ENCODE results near the gene NID2. TPM values are rescaled to one million over a fixed set of nuclear protein-coding genes. Genes with fewer than 3 reads are reported as not detected.

The NID2 gene
- total and polyA plus RNA-seq, 10 of the 15 experiments (the other 5 are each of a cell fraction or from before 2014, with no cell fraction given), result 0.04 to 0.49 (median 0.23) TPM; not detected in 3

DNA sequence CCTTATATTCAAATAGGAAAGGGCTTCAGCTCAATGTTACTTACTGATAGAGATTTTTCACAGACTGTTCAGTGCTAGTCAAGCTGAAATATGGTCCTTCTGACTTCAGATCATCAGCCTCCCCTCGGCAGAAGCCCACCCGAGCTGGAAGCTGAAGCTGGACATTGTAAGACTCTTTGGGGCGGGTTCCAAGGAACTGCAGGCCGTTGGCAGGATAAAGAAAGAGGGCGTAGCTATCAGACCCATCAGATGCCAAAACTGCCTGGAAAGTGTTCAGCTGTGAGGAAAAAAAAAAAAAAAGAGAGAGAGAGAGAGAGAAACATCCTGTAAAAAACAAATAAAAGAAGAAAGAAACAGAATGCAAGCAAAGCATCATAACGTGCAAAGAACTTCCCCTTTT lies 8.8 kb downstream of the NID2 start:
- Histone ChIP-seq H3K27me3 (replicated peaks in 1 of 2; ENCODE audit: control insufficient read depth in 2 of 2, insufficient read depth in 2 of 2, low read length in 1 of 2) (no peaks in the 10 kb centered on the region; a peak in 2 of 4 replicates), H3K4me3 (no peak overlapping the region), H3K27ac (ENCODE audit: control insufficient read depth, insufficient read depth) (no peak overlapping the region), H3K4me1 (ENCODE audit: control insufficient read depth, insufficient read depth, low read length) (no peaks in the 10 kb centered on the region), H4K20me1 (ENCODE audit: control insufficient read depth, insufficient read depth) (no peaks in the 10 kb centered on the region), H3K79me2 (ENCODE audit: control insufficient read depth, insufficient read depth, low read length) (no peaks in the 10 kb centered on the region), H3K9ac (ENCODE audit: control insufficient read depth, insufficient read depth, low read length) (no peak overlapping the region), H3K36me3 (ENCODE audit: control insufficient read depth in 2 of 2, insufficient read depth in 2 of 2, low read length in 1 of 2) (no peaks in the 10 kb centered on the region; a peak in 1 of 4 replicates), H2AFZ (ENCODE audit: control insufficient read depth, low read depth, low read length) (no peak overlapping the region), H3K9me3 (replicated peaks; ENCODE audit: control insufficient read depth, insufficient read depth, low read length) (no peaks in the 10 kb centered on the region), H3K4me2 (ENCODE audit: control insufficient read depth, insufficient read depth) (no peak overlapping the region)
- ChIA-PET RAD21 (ENCODE audit: unreplicated experiment) (no interaction called here), CTCF (no interaction called here), SMC1A (ENCODE audit: uncharacterized antibody, unreplicated experiment) (interaction anchor here (0.5 kb wide), 1 partner anchor 9 kb away, joined by 3 read pairs; no protein-coding TSS in a partner anchor), POLR2A (no interaction called here)
- in situ Hi-C loops (cut with MboI), result no loop called here
- BruUV-seq (replicated peaks), result no TSS peak
- intact Hi-C loops (cut with micrococcal nuclease; ENCODE audit: unreplicated experiment), result no loop called here
- DNase-seq (ENCODE audit: low read depth, low spot score) (no peak), ATAC-seq (no peak), FAIRE-seq (no peak)
- TF ChIP-seq, protein P1, sequence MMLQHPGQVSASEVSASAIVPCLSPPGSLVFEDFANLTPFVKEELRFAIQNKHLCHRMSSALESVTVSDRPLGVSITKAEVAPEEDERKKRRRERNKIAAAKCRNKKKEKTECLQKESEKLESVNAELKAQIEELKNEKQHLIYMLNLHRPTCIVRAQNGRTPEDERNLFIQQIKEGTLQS (IDR thresholded peaks at IDR 0.05; ENCODE audit: borderline replicate concordance, extremely low read depth, low read depth, low read length), result no peak
- TF ChIP-seq RCOR1 (conservative IDR thresholded peaks at IDR 0.05; ENCODE audit: low read depth, low read length) (no peak), SMARCA5 (IDR thresholded peaks at IDR 0.05) (no peak), NFYB (IDR thresholded peaks at IDR 0.05; ENCODE audit: insufficient read depth, low read depth, low read length) (no peak), ZNF622 (IDR thresholded peaks at IDR 0.05) (no peak), MXI1 (IDR thresholded peaks at IDR 0.05; ENCODE audit: low read depth, low read length) (no peak), LARP7 (IDR thresholded peaks at IDR 0.05) (no peak), MEF2B (IDR thresholded peaks at IDR 0.05; ENCODE audit: partially characterized antibody, poor library complexity, severe bottlenecking) (no peak), RFX5 (IDR thresholded peaks at IDR 0.05; ENCODE audit: low read depth, low read length) (no peak), PAX5 (IDR thresholded peaks at IDR 0.05; ENCODE audit: borderline replicate concordance, low read depth, low read length) (no peak), HDGF (IDR thresholded peaks at IDR 0.05) (no peak), RB1 (IDR thresholded peaks at IDR 0.05; ENCODE audit: borderline replicate concordance) (no peak), SIX5 (IDR thresholded peaks at IDR 0.05; ENCODE audit: low read depth, low read length, severe bottlenecking) (no peak), GATAD2B (conservative IDR thresholded peaks at IDR 0.05; ENCODE audit: low read depth) (no peak), RAD21 (IDR thresholded peaks at IDR 0.05; ENCODE audit: insufficient read depth, low read depth, low read length) (no peak), DPF2 (IDR thresholded peaks at IDR 0.05) (no peak), KDM1A (IDR thresholded peaks at IDR 0.05; ENCODE audit: borderline replicate concordance) (no peak)
- TF ChIP-seq, protein P2, sequence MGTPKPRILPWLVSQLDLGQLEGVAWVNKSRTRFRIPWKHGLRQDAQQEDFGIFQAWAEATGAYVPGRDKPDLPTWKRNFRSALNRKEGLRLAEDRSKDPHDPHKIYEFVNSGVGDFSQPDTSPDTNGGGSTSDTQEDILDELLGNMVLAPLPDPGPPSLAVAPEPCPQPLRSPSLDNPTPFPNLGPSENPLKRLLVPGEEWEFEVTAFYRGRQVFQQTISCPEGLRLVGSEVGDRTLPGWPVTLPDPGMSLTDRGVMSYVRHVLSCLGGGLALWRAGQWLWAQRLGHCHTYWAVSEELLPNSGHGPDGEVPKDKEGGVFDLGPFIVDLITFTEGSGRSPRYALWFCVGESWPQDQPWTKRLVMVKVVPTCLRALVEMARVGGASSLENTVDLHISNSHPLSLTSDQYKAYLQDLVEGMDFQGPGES (IDR thresholded peaks at IDR 0.05), result no peak
- 0% methylated on average over 5 of the region's 6 CpGs for WGBS (ENCODE audit: insufficient coverage, insufficient replicate concordance, low lambda C conversion rate, missing lambda C conversion rate)

All from GM12878 (cell line).